Stomach (tissue), 9 donors: ENCODE measurements around the gene MAP3K10. TPM values are rescaled to one million over a fixed set of nuclear protein-coding genes. Genes with fewer than 3 reads are reported as not detected.
"Not testable (repeated sequence)": the region's sequence is repeated elsewhere in the genome, so short reads cannot be mapped to it uniquely, and the experiment has no call there.

Source experiments
- DNase-seq, 2 donors: peaks; one replicate each; pipeline versions ENCODE4 v3.0.0 to v3.0.0-alpha.2; 2013 to 2019
- H3K27ac ChIP-seq, 5 donors: fragments of 200-600 bp in 4 of 5; sonication (generic) in 4 of 5; one replicate each; pipeline ENCODE4 v1.5.1; 2013 to 2019; ENCODE audit warnings: mild to moderate bottlenecking in 1 of 5, moderate library complexity in 1 of 5
- H3K27me3 ChIP-seq, 3 donors: fragments of 200-600 bp; sonication (generic); one replicate each; pipeline ENCODE4 v1.5.1; 2017 to 2019; ENCODE audit warnings: mixed run types in 1 of 3
- H3K36me3 ChIP-seq, 4 donors: fragments of 200-600 bp; sonication (generic); 1 replicate in 3 of 4; 2 replicates in 1 of 4; pipeline ENCODE4 v1.5.1; 2016 to 2019
- H3K4me1 ChIP-seq, 4 donors: fragments of 200-600 bp; sonication (generic); one replicate each; pipeline ENCODE4 v1.5.1; 2016 to 2019
- H3K4me3 ChIP-seq, 4 donors: fragments of 200-600 bp; sonication (generic) in 3 of 4; one replicate each; pipeline ENCODE4 v1.5.1; 2016 to 2019; ENCODE audit warnings: mild to moderate bottlenecking in 1 of 4
- H3K9me3 ChIP-seq, 4 donors: fragments of 200-600 bp; sonication (generic); one replicate each; pipeline ENCODE4 v1.5.1; 2016 to 2019
- CTCF ChIP-seq, 7 experiments: fragments of 450-650 bp in 4 of 7; fragments of 200-600 bp in 3 of 7; sonication (generic) in 3 of 7; IDR thresholded peaks; one replicate each; pipeline ENCODE4 v1.5.1; 2016 to 2019; ENCODE audit warnings: antibody characterized with exemption in 7 of 7, control low read depth in 2 of 7, mild to moderate bottlenecking in 1 of 7
- EP300 ChIP-seq: sonication (generic); formaldehyde crosslinking; IDR thresholded peaks from one replicate; pipeline ENCODE4 v1.6.1; 2017; ENCODE audit warnings: antibody characterized with exemption
- POLR2A ChIP-seq, 4 donors: fragments of 450-650 bp; IDR thresholded peaks; one replicate each; pipeline ENCODE4 v1.6.1; 2016; ENCODE audit warnings: antibody characterized with exemption in 4 of 4, control low read depth in 2 of 4, mild to moderate bottlenecking in 1 of 4, moderate library complexity in 1 of 4
- POLR2AphosphoS5 ChIP-seq, 3 donors: sonication (generic); formaldehyde crosslinking; IDR thresholded peaks; one replicate each; pipeline ENCODE4 v1.6.1; 2016; ENCODE audit warnings: antibody characterized with exemption in 3 of 3
- WGBS, 5 donors: extraction: QIAGEN DNeasy Blood & Tissue Kit in 3 of 5; methylation state at CpG; one replicate each; pipeline versions ENCODE4 v1.1.5 to v1.1.7; 2013 to 2018; 5-methylcytosine and 5-hydroxymethylcytosine counted together
- intact Hi-C: fragments of 100-400 bp; cut with DNase I; formaldehyde crosslinking; loops from one replicate; pipeline ENCODE4 v1.15.1; 2023; ENCODE audit warnings: low total_unique reads
- polyA plus RNA-seq, 3 donors: library from polyadenylated mRNA; stranded (reverse); fragments of 200-250 nt; gene quantifications; one replicate each; pipeline ENCODE4 v1.2.3, GENCODE V29; 2013
- total RNA-seq, 5 donors: library from RNA; depleted of rRNA; stranded (reverse); fragments of >200 nt; gene quantifications; one replicate each; pipeline versions ENCODE4 v1.1.0 to v1.2.3, GENCODE V29; 2014 to 2016
- donor health status: healthy with polysubstance abuse.
- donor health status: Bipolar disorder and iron deficiency.
- donor health status: healthy.

Gene MAP3K10
- total and polyA plus RNA-seq, 8 donors, result 5.2 to 34.5 (median 12.7) TPM

- H3K27me3 ChIP-seq, result peaks cover 0 to 12% (median 0%) of the 10 kb centered on the region in 3 donors
- DNase-seq, result no peak
- TF ChIP-seq CTCF (IDR thresholded peaks at IDR 0.05) (no peak), POLR2AphosphoS5 (IDR thresholded peaks at IDR 0.05) (no peak), POLR2A (IDR thresholded peaks at IDR 0.05) (no peak), EP300 (no peak)
- no peaks in the 10 kb centered on the region for H3K36me3 ChIP-seq
- H3K27ac ChIP-seq, result no peak overlapping the region
- WGBS, 5 donors, result 82 to 91% (median 86%) methylated on average over 3 of the region's 3 CpGs
- no peaks in the 10 kb centered on the region for H3K4me1 ChIP-seq
- H3K9me3 ChIP-seq, result no peaks in the 10 kb centered on the region
- no peak overlapping the region for H3K4me3 ChIP-seq
- intact Hi-C loops, result no loop called here
Observed at GRCh38 chr19:40162104-40162503, 29.1 kb upstream of the MAP3K10 start.

GRCh38 chr19:40163541-40164129 is 27.6 kb upstream of the MAP3K10 start:
- TF ChIP-seq EP300 (no peak), CTCF (IDR thresholded peaks at IDR 0.05) (no peak), POLR2AphosphoS5 (IDR thresholded peaks at IDR 0.05) (no peak), POLR2A (IDR thresholded peaks at IDR 0.05) (no peak)

GRCh38 chr19:40165362-40165937 is 25.8 kb upstream of the MAP3K10 start:
- Histone ChIP-seq H3K27ac (no peak overlapping the region), H3K27me3 (peaks cover 0 to 32% (median 0%) of the 10 kb centered on the region in 3 donors), H3K4me3 (no peak overlapping the region), H3K9me3 (no peaks in the 10 kb centered on the region), H3K4me1 (no peaks in the 10 kb centered on the region), H3K36me3 (no peaks in the 10 kb centered on the region)
- 11 to 23% (median 15%) methylated on average over 10 of the region's 10 CpGs for WGBS, 5 donors
- intact Hi-C loops, result no loop called here
- TF ChIP-seq POLR2AphosphoS5 (IDR thresholded peaks at IDR 0.05) (no peak), CTCF (IDR thresholded peaks at IDR 0.05) (peak in 2 of 7 experiments; percentile 6 to 35)
- DNase-seq, result peak; percentile 36 to 57

More at GRCh38 chr19:40163541-40164129, 27.6 kb upstream of the MAP3K10 start:
- no peak for DNase-seq
- H3K9me3 ChIP-seq, result no peaks in the 10 kb centered on the region
- WGBS, 5 donors, result 81 to 95% (median 83%) methylated on average over 4 of the region's 4 CpGs
- intact Hi-C loops, result no loop called here
- no peak overlapping the region for H3K27ac ChIP-seq
- no peaks in the 10 kb centered on the region for H3K36me3 ChIP-seq
- no peak overlapping the region for H3K4me3 ChIP-seq
- H3K4me1 ChIP-seq, result no peaks in the 10 kb centered on the region
- H3K27me3 ChIP-seq, result peaks cover 0 to 19% (median 0%) of the 10 kb centered on the region in 3 donors

- DNase-seq, H3K36me3 ChIP-seq, H3K9me3 ChIP-seq, H3K4me1 ChIP-seq, H3K27ac ChIP-seq, intact Hi-C loops, H3K4me3 ChIP-seq: not testable (repeated sequence)
- peaks cover 0 to 44% (median 0%) of the 10 kb centered on the region in 3 donors for H3K27me3 ChIP-seq
- WGBS, 5 donors, result 64 to 69% (median 67%) methylated on average over 13 to 28 of the region's 30 CpGs
Observed at GRCh38 chr19:40169482-40170302, 21.5 kb upstream of the MAP3K10 start.

- DNase-seq, H3K9me3 ChIP-seq, intact Hi-C loops, H3K4me1 ChIP-seq, H3K27ac ChIP-seq, H3K36me3 ChIP-seq, H3K4me3 ChIP-seq: not testable (repeated sequence)
- H3K27me3 ChIP-seq, result peaks cover 0 to 44% (median 0%) of the 10 kb centered on the region in 3 donors
- 75 to 85% (median 83%) methylated on average over 26 to 39 of the region's 39 CpGs for WGBS, 5 donors
Observed at GRCh38 chr19:40170303-40170989, 20.8 kb upstream of the MAP3K10 start.

GRCh38 chr19:40171293-40171692 is 19.9 kb upstream of the MAP3K10 start:
- intact Hi-C loops, H3K4me1 ChIP-seq, H3K27ac ChIP-seq, DNase-seq, H3K36me3 ChIP-seq, H3K9me3 ChIP-seq, H3K4me3 ChIP-seq: not testable (repeated sequence)
- H3K27me3 ChIP-seq, result peaks cover 0 to 38% (median 0%) of the 10 kb centered on the region in 3 donors
- 88 to 95% (median 92%) methylated on average over 4 of the region's 4 CpGs for WGBS, 5 donors
